Caco-2 (cell line): ENCODE data around the gene SYNPO2. TPM values are rescaled to one million over a fixed set of nuclear protein-coding genes. Genes with fewer than 3 reads are reported as not detected.

ENCODE experiments used
- BruUV-seq: library from RNA; stranded (reverse); fragments of 400-500 nt; replicated peaks from 2 replicates; lab custom pipeline; 2021; lab: Mats Ljungman, UMichigan
- CTCF ChIA-PET: fragments of 300-600 bp; sonication (Branson Sonifier 250); formaldehyde crosslinking; loops from one replicate; lab custom pipeline; 2022; ENCODE audit warnings: antibody characterized with exemption; lab: Charles Lee
- POLR2A ChIA-PET: fragments of 300-600 bp; sonication (Branson Sonifier 250); formaldehyde crosslinking; loops from one replicate; lab custom pipeline; 2022; ENCODE audit warnings: antibody characterized with exemption; lab: Charles Lee
- DNase-seq, 2 experiments: peaks; one replicate each; pipeline versions ENCODE4 v3.0.0 to v3.0.0-alpha.2; 2020 to 2022
- H3K27me3 ChIP-seq: replicated peaks from 2 replicates; pipeline ENCODE4 v1.6.0; 2011; ENCODE audit warnings: low read length; ENCODE audit not compliant: control insufficient read depth, insufficient read depth
- H3K36me3 ChIP-seq: 2 replicates; pipeline ENCODE4 v1.5.1; 2011; ENCODE audit warnings: low read length; ENCODE audit not compliant: control insufficient read depth, insufficient read depth
- H3K4me1 ChIP-seq: fragments of 250-450 bp; sonication (Bioruptor Pico); 2 replicates; pipeline ENCODE4 v1.5.1; 2020; ENCODE audit warnings: mild to moderate bottlenecking
- H3K4me3 ChIP-seq: 2 replicates; pipeline ENCODE4 v1.5.1; 2011; ENCODE audit warnings: low read depth, mild to moderate bottlenecking, control low read depth, low read length
- H3K9me3 ChIP-seq: fragments of 250-450 bp; sonication (Bioruptor Pico); 2 replicates; pipeline ENCODE4 v1.5.1; 2020; ENCODE audit warnings: mild to moderate bottlenecking, moderate library complexity
- H3K27ac Mint-ChIP-seq: one replicate; pipeline ENCODE4 v1.8.0; 2022; ENCODE audit warnings: mixed read lengths; ENCODE audit not compliant: unreplicated experiment
- H3K27me3 Mint-ChIP-seq: one replicate; pipeline ENCODE4 v1.8.0; 2022; ENCODE audit warnings: mixed read lengths; ENCODE audit not compliant: insufficient read depth, unreplicated experiment
- H3K36me3 Mint-ChIP-seq: one replicate; pipeline ENCODE4 v1.8.0; 2022; ENCODE audit warnings: mild to moderate bottlenecking, mixed read lengths; ENCODE audit not compliant: insufficient read depth, unreplicated experiment
- H3K4me1 Mint-ChIP-seq: one replicate; pipeline ENCODE4 v1.8.0; 2022; ENCODE audit warnings: low read depth, mixed read lengths; ENCODE audit not compliant: unreplicated experiment
- H3K4me3 Mint-ChIP-seq: one replicate; pipeline ENCODE4 v1.8.0; 2022; ENCODE audit warnings: mild to moderate bottlenecking, moderate library complexity, mixed read lengths; ENCODE audit not compliant: unreplicated experiment
- H3K9me3 Mint-ChIP-seq: one replicate; pipeline ENCODE4 v1.8.0; 2022; ENCODE audit warnings: mixed read lengths; ENCODE audit not compliant: unreplicated experiment
- CTCF ChIP-seq, 2 experiments: fragments of 200-600 bp in 1 of 2; IDR thresholded peaks; 1 replicate in 1 of 2; 2 replicates in 1 of 2; pipeline versions ENCODE4 v1.5.1 to v1.8.0; 2011 to 2022; ENCODE audit warnings: antibody characterized with exemption in 1 of 2, control low read depth in 1 of 2, inconsistent platforms in 1 of 2, low read depth in 1 of 2, low read length in 1 of 2, mild to moderate bottlenecking in 1 of 2, moderate library complexity in 1 of 2; ENCODE audit not compliant: insufficient read depth in 1 of 2, severe bottlenecking in 1 of 2, unreplicated experiment in 1 of 2
- intact Hi-C: fragments of 100-400 bp; cut with micrococcal nuclease; formaldehyde crosslinking; loops from one replicate; pipeline ENCODE4 v1.10.0; 2022; ENCODE audit not compliant: unreplicated experiment
- total RNA-seq: library from RNA; stranded (reverse); gene quantifications from 2 replicates; pipeline ENCODE4 v1.2.3, GENCODE V29; 2022

Gene SYNPO2
- total RNA-seq, 1 experiment from 2014 or later = 0.16 TPM

GRCh38 chr4:118879409-118879808, 9.2 kb upstream of the SYNPO2 start:
- H3K36me3 Mint-ChIP-seq = no peaks in the 10 kb centered on the region

GRCh38 chr4:118881512-118882146, 7.0 kb upstream of the SYNPO2 start:
- Histone ChIP-seq H3K4me1 (no peaks in the 10 kb centered on the region), H3K4me3 (no peak overlapping the region), H3K9me3 (no peaks in the 10 kb centered on the region), H3K36me3 (no peaks in the 10 kb centered on the region), H3K27me3 (no peaks in the 10 kb centered on the region)
- DNase-seq = no peak
- Mint-ChIP-seq H3K4me3 (no peak overlapping the region), H3K9me3 (no peaks in the 10 kb centered on the region), H3K4me1 (no peaks in the 10 kb centered on the region), H3K36me3 (no peaks in the 10 kb centered on the region), H3K27ac (no peak overlapping the region), H3K27me3 (peaks cover 4% of the 10 kb centered on the region)
- intact Hi-C loops = no loop called here
- BruUV-seq = no TSS peak
- no peak for TF ChIP-seq CTCF (IDR thresholded peaks at IDR 0.05; ENCODE audit: insufficient read depth in 1 of 2, low read depth in 1 of 2, low read length in 1 of 2, severe bottlenecking in 1 of 2, unreplicated experiment in 1 of 2)
- ChIA-PET POLR2A (no interaction called here), CTCF (no interaction called here)

More at GRCh38 chr4:118879409-118879808, 9.2 kb upstream of the SYNPO2 start:
- no peak for TF ChIP-seq CTCF (IDR thresholded peaks at IDR 0.05; ENCODE audit: insufficient read depth in 1 of 2, low read depth in 1 of 2, low read length in 1 of 2, severe bottlenecking in 1 of 2, unreplicated experiment in 1 of 2)
- no TSS peak for BruUV-seq
- no peaks in the 10 kb centered on the region for H3K27me3 ChIP-seq
- no peaks in the 10 kb centered on the region for H3K9me3 ChIP-seq
- Mint-ChIP-seq H3K9me3 (no peaks in the 10 kb centered on the region), H3K4me3 (no peak overlapping the region), H3K27ac (no peak overlapping the region), H3K4me1 (no peaks in the 10 kb centered on the region), H3K27me3 (no peaks in the 10 kb centered on the region)
- intact Hi-C loops = no loop called here
- no peaks in the 10 kb centered on the region for H3K4me1 ChIP-seq
- no peak overlapping the region for H3K4me3 ChIP-seq
- no peak for DNase-seq
- CTCF ChIA-PET = no interaction called here
- POLR2A ChIA-PET = no interaction called here
- no peaks in the 10 kb centered on the region for H3K36me3 ChIP-seq

GRCh38 chr4:118883861-118884260, 4.8 kb upstream of the SYNPO2 start:
- intact Hi-C loops = no loop called here

More at GRCh38 chr4:118883861-118884260, 4.8 kb upstream of the SYNPO2 start:
- Mint-ChIP-seq H3K36me3 (no peaks in the 10 kb centered on the region), H3K9me3 (no peaks in the 10 kb centered on the region), H3K27me3 (peaks cover 8% of the 10 kb centered on the region), H3K4me3 (no peak overlapping the region), H3K27ac (no peak overlapping the region), H3K4me1 (peaks cover 7% of the 10 kb centered on the region)
- no TSS peak for BruUV-seq
- DNase-seq = no peak
- H3K36me3 ChIP-seq = no peaks in the 10 kb centered on the region
- ChIA-PET CTCF (no interaction called here), POLR2A (no interaction called here)
- no peak overlapping the region for H3K4me3 ChIP-seq
- no peaks in the 10 kb centered on the region for H3K4me1 ChIP-seq
- H3K9me3 ChIP-seq = no peaks in the 10 kb centered on the region
- H3K27me3 ChIP-seq = no peaks in the 10 kb centered on the region
- no peak for TF ChIP-seq CTCF (IDR thresholded peaks at IDR 0.05; ENCODE audit: insufficient read depth in 1 of 2, low read depth in 1 of 2, low read length in 1 of 2, severe bottlenecking in 1 of 2, unreplicated experiment in 1 of 2)
